Liver (tissue), 9 donors: Measurements from ENCODE around the gene CETN2. TPM values are rescaled to one million over a fixed set of nuclear protein-coding genes. Genes with fewer than 3 reads are reported as not detected.

Source experiments
- DNase-seq: peaks from one replicate; pipeline ENCODE4 v3.0.0-alpha.2; 2017; ENCODE audit warnings: low spot score
- H3K27ac ChIP-seq, 2 donors: one replicate each; pipeline ENCODE4 v1.7.0; 2013; ENCODE audit warnings: inconsistent platforms in 2 of 2, low read length in 2 of 2, control low read depth in 1 of 2, low read depth in 1 of 2, mild to moderate bottlenecking in 1 of 2
- H3K27me3 ChIP-seq, 4 donors: one replicate each; pipeline versions ENCODE4 v1.6.1 to v1.7.0; 2013; ENCODE audit warnings: low read length in 3 of 4, inconsistent platforms in 1 of 4, mild to moderate bottlenecking in 1 of 4, moderate library complexity in 1 of 4; ENCODE audit not compliant: control insufficient read depth in 4 of 4, insufficient read depth in 4 of 4
- H3K36me3 ChIP-seq, 4 donors: one replicate each; pipeline versions ENCODE4 v1.6.1 to v1.7.0; 2013; ENCODE audit warnings: low read length in 3 of 4, mild to moderate bottlenecking in 3 of 4, low read depth in 1 of 4, moderate library complexity in 1 of 4; ENCODE audit not compliant: control insufficient read depth in 4 of 4, insufficient read depth in 3 of 4
- H3K4me1 ChIP-seq, 4 donors: one replicate each; pipeline versions ENCODE4 v1.6.1 to v1.7.0; 2013; ENCODE audit warnings: low read length in 3 of 4, mild to moderate bottlenecking in 3 of 4, moderate library complexity in 1 of 4; ENCODE audit not compliant: control insufficient read depth in 4 of 4, insufficient read depth in 4 of 4
- H3K4me3 ChIP-seq, 3 donors: one replicate each; pipeline versions ENCODE4 v1.6.1 to v1.7.0; 2013; ENCODE audit warnings: low read length in 3 of 3, control low read depth in 1 of 3, low read depth in 1 of 3, mild to moderate bottlenecking in 1 of 3
- H3K9ac ChIP-seq, 2 donors: one replicate each; pipeline ENCODE4 v1.7.0; 2013; ENCODE audit warnings: low read length in 2 of 2, mild to moderate bottlenecking in 2 of 2, moderate library complexity in 2 of 2, control low read depth in 1 of 2, low read depth in 1 of 2
- H3K9me3 ChIP-seq, 4 donors: one replicate each; pipeline versions ENCODE4 v1.6.1 to v1.7.0; 2013; ENCODE audit warnings: low read length in 3 of 4; ENCODE audit not compliant: control insufficient read depth in 4 of 4
- ATF3 ChIP-seq: IDR thresholded peaks from 2 replicates; pipeline ENCODE4 v1.6.1; 2016; ENCODE audit warnings: antibody characterized with exemption
- CTCF ChIP-seq: fragments of 150-350 bp; IDR thresholded peaks from 2 replicates; pipeline ENCODE4 v1.5.1; 2017; ENCODE audit warnings: improper control_type of control experiment, low read depth, low read length; ENCODE audit not compliant: missing input control
- EGR1 ChIP-seq, 2 donors: IDR thresholded peaks; 2 replicates each; pipeline ENCODE4 v1.6.1; 2016 to 2018; ENCODE audit warnings: antibody characterized with exemption in 2 of 2, low read depth in 2 of 2
- FOXA1 ChIP-seq: IDR thresholded peaks from 2 replicates; pipeline ENCODE4 v1.6.1; 2016; ENCODE audit warnings: antibody characterized with exemption
- FOXA2 ChIP-seq: IDR thresholded peaks from 2 replicates; pipeline ENCODE4 v1.6.1; 2016; ENCODE audit warnings: antibody characterized with exemption
- GABPA ChIP-seq, 2 donors: IDR thresholded peaks in 1 of 2; conservative IDR thresholded peaks in 1 of 2; 2 replicates each; pipeline ENCODE4 v1.6.1; 2016; ENCODE audit warnings: antibody characterized with exemption in 2 of 2, mild to moderate bottlenecking in 1 of 2, moderate library complexity in 1 of 2
- HNF4A ChIP-seq, 2 donors: conservative IDR thresholded peaks; 2 replicates each; pipeline ENCODE4 v1.6.1; 2016; ENCODE audit warnings: antibody characterized with exemption in 2 of 2, mild to moderate bottlenecking in 2 of 2
- JUND ChIP-seq, 2 donors: IDR thresholded peaks; 2 replicates each; pipeline ENCODE4 v1.6.1; 2016; ENCODE audit warnings: antibody characterized with exemption in 2 of 2
- MAX ChIP-seq: IDR thresholded peaks from 2 replicates; pipeline ENCODE4 v1.6.1; 2016; ENCODE audit warnings: antibody characterized with exemption
- NR2F2 ChIP-seq: IDR thresholded peaks from 2 replicates; pipeline ENCODE4 v1.6.1; 2016; ENCODE audit warnings: antibody characterized with exemption
- RAD21 ChIP-seq, 2 donors: IDR thresholded peaks; 2 replicates each; pipeline ENCODE4 v1.6.1; 2016; ENCODE audit warnings: antibody characterized with exemption in 2 of 2, mild to moderate bottlenecking in 2 of 2
- REST ChIP-seq: IDR thresholded peaks from 2 replicates; pipeline ENCODE4 v1.6.1; 2016; ENCODE audit warnings: antibody characterized with exemption, mild to moderate bottlenecking
- RXRA ChIP-seq, 2 donors: IDR thresholded peaks; 2 replicates each; pipeline ENCODE4 v1.6.1; 2017 to 2018; ENCODE audit warnings: antibody characterized with exemption in 2 of 2, mild to moderate bottlenecking in 1 of 2
- SP1 ChIP-seq: IDR thresholded peaks from 2 replicates; pipeline ENCODE4 v1.6.1; 2018; ENCODE audit warnings: antibody characterized with exemption, mild to moderate bottlenecking
- TAF1 ChIP-seq: conservative IDR thresholded peaks from 2 replicates; pipeline ENCODE4 v1.6.1; 2016; ENCODE audit warnings: antibody characterized with exemption, mild to moderate bottlenecking
- YY1 ChIP-seq: IDR thresholded peaks from 2 replicates; pipeline ENCODE4 v1.6.1; 2016; ENCODE audit warnings: antibody characterized with exemption, mild to moderate bottlenecking
- ZBTB33 ChIP-seq: IDR thresholded peaks from 2 replicates; pipeline ENCODE4 v1.6.1; 2016; ENCODE audit warnings: antibody characterized with exemption
- WGBS: extraction: QIAGEN DNeasy Blood & Tissue Kit; methylation state at CpG from one replicate; pipeline ENCODE4 v1.1.7; 2013; 5-methylcytosine and 5-hydroxymethylcytosine counted together
- polyA plus RNA-seq, 2 donors: library from polyadenylated mRNA; stranded (reverse) in 1 of 2; unstranded in 1 of 2; fragments of 200-250 nt in 1 of 2; fragments of >200 nt in 1 of 2; fragmentation: Nextera tagmentation in 1 of 2; extraction: Ambion mirVana in 1 of 2; gene quantifications; one replicate each; pipeline versions ENCODE4 v1.2.1 to v1.2.3, GENCODE V29; 2013 to 2015
- total RNA-seq, 2 donors: library from RNA; depleted of rRNA; stranded (reverse); fragments of >200 nt; gene quantifications; one replicate each; pipeline ENCODE4 v1.2.3, GENCODE V29; 2014
- donor health status: healthy.
- donor health status: healthy.
- donor health status: healthy.
- donor health status: healthy.
- donor health status: healthy.

The CETN2 gene
- total and polyA plus RNA-seq, 4 donors, result 10.1 to 24.3 (median 13.7) TPM

GRCh38 chrX:152847281-152847680 lies 16.7 kb upstream of the CETN2 start:
- Histone ChIP-seq H3K27ac (no peak overlapping the region), H3K27me3 (no peaks in the 10 kb centered on the region), H3K9ac (no peak overlapping the region), H3K4me3 (no peak overlapping the region), H3K4me1 (peaks cover 0 to 7% (median 0%) of the 10 kb centered on the region in 4 donors), H3K9me3 (peaks cover 0 to 4% (median 0%) of the 10 kb centered on the region in 4 donors), H3K36me3 (peaks cover 11 to 28% (median 19%) of the 10 kb centered on the region in 4 donors)
- TF ChIP-seq TAF1 (no peak), ATF3 (no peak), RXRA (IDR thresholded peaks at IDR 0.05) (no peak), EGR1 (IDR thresholded peaks at IDR 0.05; ENCODE audit: low read depth in 2 of 2) (no peak), HNF4A (conservative IDR thresholded peaks at IDR 0.05) (no peak), MAX (no peak), FOXA2 (no peak), NR2F2 (no peak), FOXA1 (no peak), SP1 (no peak), YY1 (no peak), ZBTB33 (no peak), JUND (IDR thresholded peaks at IDR 0.05) (no peak), RAD21 (IDR thresholded peaks at IDR 0.05) (no peak), GABPA (IDR thresholded peaks at IDR 0.05 in 1 of 2, conservative IDR thresholded peaks at IDR 0.05 in 1 of 2) (no peak), CTCF (no peak), REST (no peak)
- no peak for DNase-seq
- WGBS, result 90% methylated on average over 6 of the region's 6 CpGs
